ENCODE measurements around the gene NEDD9.

NEDD9 gene

GRCh38 chr6:11214901-11215300, 17.6 kb downstream of the NEDD9 start:
- DNase-seq = no peak

- no peak for DNase-seq
Observed at GRCh38 chr6:11214084-11214833, 18.2 kb downstream of the NEDD9 start.

- DNase-seq = no peak
Observed at GRCh38 chr6:11213422-11214021, 18.9 kb downstream of the NEDD9 start.

- no peak for DNase-seq
Observed at GRCh38 chr6:11212664-11213063, 19.8 kb downstream of the NEDD9 start.

- DNase-seq = no peak
Observed at GRCh38 chr6:11211254-11211653, 21.2 kb downstream of the NEDD9 start.

GRCh38 chr6:11210386-11211138, 21.9 kb downstream of the NEDD9 start:
- DNase-seq = no peak

GRCh38 chr6:11209906-11210305, 22.6 kb downstream of the NEDD9 start:
- DNase-seq = no peak

GRCh38 chr6:11209369-11209768, 23.1 kb downstream of the NEDD9 start:
- no peak for DNase-seq

GRCh38 chr6:11208854-11209253, 23.6 kb downstream of the NEDD9 start:
- DNase-seq = no peak

GRCh38 chr6:11208267-11208666, 24.2 kb downstream of the NEDD9 start:
- no peak for DNase-seq

- DNase-seq = no peak
Observed at GRCh38 chr6:11207199-11207968, 25.1 kb downstream of the NEDD9 start.

GRCh38 chr6:11206576-11206975, 25.9 kb downstream of the NEDD9 start:
- DNase-seq = no peak

- DNase-seq = no peak
Observed at GRCh38 chr6:11204794-11205366, 27.6 kb downstream of the NEDD9 start.

- no peak for DNase-seq
Observed at GRCh38 chr6:11204005-11204399, 28.5 kb downstream of the NEDD9 start.

GRCh38 chr6:11203306-11204004, 29.0 kb downstream of the NEDD9 start:
- no peak for DNase-seq

- no peak for DNase-seq
Observed at GRCh38 chr6:11202513-11203305, 29.8 kb downstream of the NEDD9 start.

GRCh38 chr6:11201772-11202512, 30.5 kb downstream of the NEDD9 start:
- DNase-seq = no peak

GRCh38 chr6:11201015-11201414, 31.5 kb downstream of the NEDD9 start:
- DNase-seq = no peak

GRCh38 chr6:11200356-11200755, 32.1 kb downstream of the NEDD9 start:
- no peak for DNase-seq
